HG03558 (cell line): ENCODE results near the gene MON1B.
"Not testable (repeated sequence)": the region's sequence is repeated elsewhere in the genome, so short reads cannot be mapped to it uniquely, and the experiment has no call there.

Experiments used
- ATAC-seq: cut with Tn5 transposase; IDR thresholded peaks from one replicate; pipeline ENCODE4 v1.9.1; 2021; ENCODE audit warnings: moderate number of reproducible peaks; ENCODE audit not compliant: unreplicated experiment; ENCODE audit errors: extremely low read depth

The MON1B gene

DNA sequence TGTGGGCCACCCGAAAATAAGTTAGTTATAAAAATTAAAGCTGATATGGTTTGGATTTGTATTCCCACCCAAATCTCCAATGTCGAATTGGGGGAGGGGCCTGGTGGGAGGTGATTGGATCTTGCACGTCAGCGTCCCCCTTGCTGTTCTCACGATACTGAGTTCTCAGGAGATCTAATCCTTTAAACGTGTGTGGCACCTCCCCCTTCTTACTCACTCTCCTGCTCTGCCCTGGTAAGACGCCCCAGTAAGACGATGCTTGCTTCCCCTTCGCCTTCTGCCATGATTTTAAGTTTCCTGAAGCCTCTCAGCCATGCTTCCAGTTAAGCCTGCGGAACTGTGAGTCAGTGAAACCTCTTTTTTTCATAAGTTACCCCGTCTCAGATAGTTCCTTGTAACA, 43.6 kb downstream of the MON1B start:
- ATAC-seq, result no peak

DNA sequence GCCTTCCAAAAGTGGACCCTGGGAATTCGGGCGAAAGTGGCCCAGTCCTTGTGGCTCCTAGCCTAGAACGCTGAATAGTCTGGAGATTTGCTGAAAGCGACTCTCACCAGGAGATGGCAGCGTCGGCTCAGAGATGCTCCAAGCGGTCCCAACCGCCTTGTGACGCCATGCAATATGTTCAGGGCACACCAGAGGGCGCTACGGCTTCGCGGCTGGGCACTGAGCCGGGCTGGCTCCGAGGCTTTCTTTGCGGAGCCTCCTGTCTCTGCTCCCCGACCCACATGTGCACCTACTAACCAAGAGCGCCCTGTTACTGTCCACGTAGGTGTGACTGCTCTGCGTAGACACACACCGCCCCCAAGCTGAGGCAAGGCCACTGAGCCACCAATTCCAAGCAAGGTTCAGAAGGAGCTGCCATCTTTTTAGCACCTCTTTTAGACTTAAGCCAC, 45.1 kb downstream of the MON1B start:
- peak; percentile 86 for ATAC-seq

- no peak for ATAC-seq
These were observed 47.6 kb downstream of the MON1B start for GRCh38 chr16:77238593-77238992.

- not testable (repeated sequence) for ATAC-seq
These were observed 51.5 kb downstream of the MON1B start for GRCh38 chr16:77242471-77242870.

DNA sequence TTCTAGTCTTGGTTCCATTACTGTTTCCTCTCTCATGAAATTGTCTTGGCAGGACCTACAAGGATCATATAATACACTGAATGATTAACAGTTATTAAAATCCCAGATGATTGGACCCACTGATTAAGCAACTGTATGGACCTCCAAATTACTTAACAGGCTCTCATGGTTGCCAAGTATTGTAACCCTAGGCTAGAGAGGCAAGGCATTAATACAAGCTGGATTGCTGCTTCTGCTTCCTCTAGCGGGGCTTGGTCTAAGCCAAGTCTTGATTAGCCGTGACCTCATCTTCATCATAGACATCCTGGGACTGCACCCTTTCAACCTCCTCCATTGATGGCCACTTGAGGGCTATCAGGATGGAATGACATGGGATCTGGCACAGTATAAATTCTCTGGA, 55.2 kb downstream of the MON1B start:
- ATAC-seq, result no peak

GRCh38 chr16:77250400-77250799, 59.4 kb downstream of the MON1B start:
- no peak for ATAC-seq
